ENCODE measurements around the gene ZBP1.

DNA sequence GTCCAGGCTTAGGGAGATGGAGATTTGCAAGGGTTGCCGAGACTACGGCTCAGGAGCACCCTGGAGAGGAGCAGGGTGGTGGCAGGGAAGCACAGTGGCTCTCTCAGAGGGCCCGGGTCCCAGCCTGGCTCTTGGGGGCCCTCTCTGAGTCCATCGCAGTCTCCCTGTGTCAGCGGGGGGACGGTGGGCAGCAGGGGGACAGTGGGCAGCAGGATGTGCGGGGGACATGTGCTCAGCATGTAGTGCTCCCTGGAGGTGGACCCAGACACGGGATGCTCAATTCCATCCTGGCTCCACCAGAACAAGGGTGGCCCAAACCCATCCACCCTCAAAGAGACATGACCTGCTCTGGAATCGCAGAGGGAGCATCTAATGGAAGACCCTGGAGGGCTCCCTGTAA lies 43.0 kb upstream of the ZBP1 start:
- TF ChIP-seq POLR2A (IDR thresholded peaks at IDR 0.05) (no peak), POLR2AphosphoS5 (IDR thresholded peaks at IDR 0.05) (no peak), EP300 (IDR thresholded peaks at IDR 0.05) (no peak)
- TF ChIP-seq, protein P1, sequence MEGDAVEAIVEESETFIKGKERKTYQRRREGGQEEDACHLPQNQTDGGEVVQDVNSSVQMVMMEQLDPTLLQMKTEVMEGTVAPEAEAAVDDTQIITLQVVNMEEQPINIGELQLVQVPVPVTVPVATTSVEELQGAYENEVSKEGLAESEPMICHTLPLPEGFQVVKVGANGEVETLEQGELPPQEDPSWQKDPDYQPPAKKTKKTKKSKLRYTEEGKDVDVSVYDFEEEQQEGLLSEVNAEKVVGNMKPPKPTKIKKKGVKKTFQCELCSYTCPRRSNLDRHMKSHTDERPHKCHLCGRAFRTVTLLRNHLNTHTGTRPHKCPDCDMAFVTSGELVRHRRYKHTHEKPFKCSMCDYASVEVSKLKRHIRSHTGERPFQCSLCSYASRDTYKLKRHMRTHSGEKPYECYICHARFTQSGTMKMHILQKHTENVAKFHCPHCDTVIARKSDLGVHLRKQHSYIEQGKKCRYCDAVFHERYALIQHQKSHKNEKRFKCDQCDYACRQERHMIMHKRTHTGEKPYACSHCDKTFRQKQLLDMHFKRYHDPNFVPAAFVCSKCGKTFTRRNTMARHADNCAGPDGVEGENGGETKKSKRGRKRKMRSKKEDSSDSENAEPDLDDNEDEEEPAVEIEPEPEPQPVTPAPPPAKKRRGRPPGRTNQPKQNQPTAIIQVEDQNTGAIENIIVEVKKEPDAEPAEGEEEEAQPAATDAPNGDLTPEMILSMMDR (IDR thresholded peaks at IDR 0.05): no peak
